NOMO-1 (cell line): Measurements from ENCODE around the gene NUP62CL.
"Not testable (repeated sequence)": the region's sequence is repeated elsewhere in the genome, so short reads cannot be mapped to it uniquely, and the experiment has no call there.

Experiments
- DNase-seq, 2 experiments: peaks; one replicate each; lab custom pipeline; 2025; ENCODE audit not compliant: unreplicated experiment in 2 of 2; lab: John Stamatoyannopoulos, UW

NUP62CL gene, protein sequence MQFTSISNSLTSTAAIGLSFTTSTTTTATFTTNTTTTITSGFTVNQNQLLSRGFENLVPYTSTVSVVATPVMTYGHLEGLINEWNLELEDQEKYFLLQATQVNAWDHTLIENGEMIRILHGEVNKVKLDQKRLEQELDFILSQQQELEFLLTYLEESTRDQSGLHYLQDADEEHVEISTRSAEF

DNA sequence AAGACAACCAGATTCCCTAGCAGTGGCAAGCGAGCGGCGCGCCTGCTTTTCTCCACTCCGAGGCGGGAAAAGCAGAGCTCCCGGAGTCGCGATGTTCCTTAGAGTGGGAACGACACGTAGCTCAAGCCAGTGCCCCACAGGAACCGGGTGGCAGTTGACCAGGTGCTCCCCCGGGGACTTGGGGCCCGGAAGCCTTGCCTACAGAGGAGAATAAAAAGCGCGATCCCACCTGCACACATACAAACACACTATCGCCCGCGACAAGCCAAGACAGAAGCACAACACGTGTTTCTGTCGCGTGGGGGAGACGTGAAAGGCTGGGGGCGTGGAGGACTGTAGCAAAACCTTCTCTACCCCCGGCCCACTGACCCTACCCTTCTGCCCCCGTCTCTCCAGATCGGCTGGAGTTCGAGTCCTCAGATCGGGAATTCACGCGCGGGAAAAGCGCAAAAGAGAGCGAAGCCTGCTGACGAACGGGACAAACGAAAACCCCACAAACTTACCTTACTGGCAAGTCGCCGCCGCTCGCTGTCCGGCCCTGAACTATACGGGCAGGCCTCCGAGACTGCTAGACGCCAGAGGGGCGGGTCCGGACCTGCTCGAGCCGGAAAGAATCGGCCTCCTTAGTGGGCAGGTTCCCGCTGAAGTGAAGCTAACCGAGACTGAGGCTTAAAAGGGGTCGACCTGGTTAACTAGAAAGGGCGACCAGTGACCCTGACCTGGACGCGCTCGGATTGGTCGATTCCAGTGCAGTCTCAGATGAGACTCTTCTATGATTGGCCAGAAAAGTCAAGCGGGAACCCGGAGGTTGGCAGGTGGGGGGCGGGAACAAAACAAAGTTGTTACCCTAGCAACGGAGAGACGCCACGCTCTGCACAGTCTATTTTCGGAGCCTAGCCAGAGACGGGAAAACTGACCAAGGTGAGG, at the start of gene NUP62CL, which contains the start of gene DNAAF6:
Gene NUP62CL, minus strand, starts transcription at position 664 of the 927 bp plus-strand sequence. CDS start 31,287 bp downstream, outside the sequence.
Gene DNAAF6, plus strand, starts transcription at position 842 of the 927 bp plus-strand sequence. CDS start 6,265 bp downstream, outside the sequence.
- DNase-seq, result peak; percentile 46 to 51

DNA sequence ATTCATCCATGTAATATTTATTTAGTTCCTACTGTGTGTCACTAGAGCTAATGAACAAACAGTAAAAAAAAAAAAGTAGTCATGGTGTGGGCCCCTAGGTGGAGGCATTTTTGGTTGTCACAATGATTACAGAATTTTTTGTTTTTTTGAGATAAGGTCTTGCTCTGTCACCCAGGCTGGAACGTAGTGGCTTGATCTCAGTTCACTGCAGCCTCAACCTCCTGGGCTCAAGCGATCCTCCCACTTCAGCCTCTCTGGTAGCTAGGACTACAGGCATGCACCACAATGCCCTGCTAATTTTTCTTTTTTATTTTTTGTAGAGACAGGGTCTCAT, 22.2 kb upstream of the NUP62CL start:
- no peak for DNase-seq

DNA sequence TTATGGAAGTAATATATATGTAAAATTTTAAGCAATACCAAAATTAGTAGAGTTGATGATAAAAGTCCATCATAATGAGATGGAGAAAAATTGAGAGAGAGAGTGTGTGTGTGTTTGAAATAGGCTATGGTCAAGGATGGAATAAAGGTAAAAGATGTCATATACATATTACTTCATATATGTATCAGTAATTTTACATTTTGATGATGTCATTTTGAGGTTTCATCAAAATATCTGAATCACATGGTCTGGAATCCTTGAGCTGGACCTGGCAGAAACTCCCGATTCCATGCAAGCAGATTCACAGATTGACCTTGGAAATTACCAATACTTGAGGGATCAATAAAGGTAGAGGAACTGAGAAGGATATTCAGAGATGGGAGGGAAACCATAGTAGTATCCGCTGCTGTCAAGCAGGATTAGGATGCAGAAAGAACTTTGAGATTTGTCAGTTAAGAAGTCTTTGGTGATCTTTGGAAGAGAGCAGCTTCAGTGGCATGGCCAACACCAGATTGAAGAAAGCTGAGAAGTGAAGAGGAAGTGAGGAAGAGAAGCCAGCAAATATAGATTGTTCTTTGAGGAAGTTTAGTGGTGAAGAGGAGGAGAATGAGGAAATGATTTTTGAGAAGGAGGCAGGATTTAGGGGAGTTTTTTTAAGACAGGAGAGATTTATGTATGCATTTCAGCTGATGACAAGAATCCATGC, 21.7 kb upstream of the NUP62CL start:
- peak; percentile 18 to 73 for DNase-seq

DNA sequence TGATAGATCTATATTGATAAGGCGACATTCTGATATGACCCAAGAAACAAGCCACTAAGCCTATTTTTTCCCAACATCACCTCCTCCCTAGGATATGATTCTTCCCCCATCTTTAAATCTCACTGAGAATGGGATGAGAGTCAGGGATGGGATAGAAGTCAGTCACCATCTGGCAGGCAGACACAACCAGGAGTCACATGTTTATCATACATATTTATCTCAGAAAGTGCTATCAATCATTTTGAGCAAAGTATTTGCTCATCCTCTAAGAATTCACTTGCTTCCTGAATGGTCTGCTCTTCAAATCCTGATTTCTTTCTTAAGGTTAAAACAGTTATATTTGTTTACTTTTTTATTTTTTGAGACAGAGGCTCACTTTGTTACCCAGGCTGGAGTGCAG, 20.5 kb upstream of the NUP62CL start:
- DNase-seq, result no peak

DNA sequence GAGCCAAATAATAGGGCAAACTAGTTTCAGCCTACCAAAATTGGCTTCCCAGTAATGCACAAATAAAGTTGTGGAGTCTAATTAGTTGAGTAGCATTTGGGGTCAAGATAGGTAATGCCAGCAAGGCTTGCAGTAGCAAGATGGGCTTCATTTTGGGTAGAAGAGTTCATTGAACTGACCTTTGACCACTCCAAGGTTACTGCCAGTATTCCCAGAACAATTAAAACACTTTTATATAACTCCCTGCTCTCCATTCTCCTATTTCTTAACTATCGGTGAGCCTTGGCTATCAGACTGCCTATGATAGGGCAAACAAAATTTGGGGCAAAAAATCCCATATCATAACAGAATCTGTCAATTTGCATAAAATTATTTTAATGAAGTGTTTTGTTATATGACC, 7.2 kb upstream of the NUP62CL start:
- DNase-seq, result no peak

DNA sequence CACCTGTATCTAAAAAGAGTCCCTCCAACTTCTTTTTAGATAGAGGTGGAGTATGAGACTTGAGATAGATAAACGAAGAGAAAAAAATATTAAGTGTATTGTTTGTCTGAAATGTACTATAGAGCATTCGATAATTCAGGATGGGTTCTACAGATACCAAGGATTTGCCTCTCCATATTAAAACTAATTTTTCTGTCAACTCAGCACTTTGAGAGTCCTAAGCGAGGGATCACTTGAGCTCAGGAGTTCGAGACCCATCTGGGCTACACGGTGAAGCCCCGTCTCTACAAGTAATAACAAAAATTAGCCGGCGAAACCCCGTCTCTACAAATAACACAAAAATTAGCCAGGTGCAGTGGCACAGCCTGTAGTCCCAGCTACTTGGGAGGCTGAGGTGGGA, 1.7 kb upstream of the NUP62CL start:
- DNase-seq, result no peak

DNA sequence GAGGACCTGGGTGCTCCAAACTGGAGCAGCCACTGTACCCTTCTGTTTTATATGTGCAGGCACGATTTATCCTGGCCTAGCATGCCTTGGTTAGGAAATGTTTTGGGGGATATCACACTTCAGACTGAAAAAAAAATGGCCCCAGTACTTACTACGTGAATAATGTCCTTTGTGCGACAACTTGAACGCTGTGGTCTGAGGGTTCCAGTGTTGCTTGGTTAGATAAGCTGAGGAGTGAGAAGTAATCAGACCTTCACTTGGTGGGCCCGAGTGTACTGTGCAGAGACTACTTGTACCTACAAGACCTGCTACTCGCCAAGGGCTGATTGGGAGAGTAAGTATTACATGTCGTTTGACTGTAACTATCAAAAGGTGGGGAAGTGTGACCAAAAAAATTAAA, 856 bp upstream of the NUP62CL start:
- no peak for DNase-seq

DNA sequence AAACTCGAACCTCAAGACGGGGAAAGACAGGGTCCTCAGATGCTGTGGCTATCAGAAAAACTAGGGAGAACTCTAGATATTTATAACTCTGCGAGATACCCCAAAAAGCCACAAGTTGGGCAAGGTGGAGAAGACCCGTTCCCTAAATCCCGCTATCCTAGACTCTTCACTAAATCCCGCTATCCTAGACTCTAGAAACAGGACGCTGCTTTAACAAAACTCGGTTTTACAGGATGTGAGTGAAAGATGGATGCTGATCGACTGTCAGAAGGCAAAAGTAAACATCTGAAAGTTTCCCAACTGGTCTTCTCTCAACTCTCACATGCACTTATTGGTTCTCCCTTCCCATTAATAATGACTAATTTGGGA, 448 bp upstream of the NUP62CL start:
- DNase-seq, result no peak

DNA sequence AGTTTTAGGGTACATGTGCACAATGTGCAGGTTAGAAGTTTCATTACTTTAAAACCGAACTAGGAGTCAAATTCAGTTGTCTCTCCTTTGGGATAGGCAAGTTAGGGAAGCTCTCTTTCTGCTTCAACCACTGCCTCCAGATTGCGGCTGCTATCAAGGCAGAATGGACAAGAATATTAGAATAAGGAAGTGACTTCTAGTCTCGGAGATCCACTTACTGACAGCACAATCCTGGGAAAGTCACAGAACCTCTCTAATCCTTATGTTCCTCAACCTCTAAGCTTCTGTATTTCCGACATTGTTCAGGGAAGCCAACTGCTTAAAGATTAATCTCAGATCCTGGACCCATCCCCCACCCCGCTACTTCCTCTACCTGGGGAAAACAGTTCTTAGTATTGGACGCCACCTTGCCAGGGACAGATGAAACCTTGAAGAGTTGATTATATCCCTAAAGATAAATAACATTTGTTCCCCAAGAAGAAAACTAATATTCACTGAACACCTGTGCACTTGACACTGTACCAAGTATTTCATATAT, 2.1 kb downstream of the NUP62CL start:
- DNase-seq, result no peak

DNA sequence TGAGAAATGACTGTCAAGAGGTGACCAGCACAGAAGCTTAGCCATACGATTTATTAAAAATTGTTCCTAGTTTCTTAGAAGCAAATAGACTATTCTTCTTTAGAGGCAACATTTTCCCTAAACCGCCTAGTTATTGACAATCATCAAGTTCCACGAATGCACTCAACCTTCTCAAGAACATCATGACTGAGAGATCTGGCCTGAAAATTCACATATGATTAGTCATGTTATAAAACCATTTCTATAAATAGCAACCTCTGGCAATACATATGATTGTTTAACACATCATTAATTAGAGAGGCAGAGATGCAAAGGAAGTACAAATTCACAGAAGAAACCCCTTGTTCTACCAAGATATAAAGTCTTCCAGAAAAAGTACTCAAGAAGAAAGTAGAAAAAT, 6.7 kb downstream of the NUP62CL start:
- no peak for DNase-seq

DNA sequence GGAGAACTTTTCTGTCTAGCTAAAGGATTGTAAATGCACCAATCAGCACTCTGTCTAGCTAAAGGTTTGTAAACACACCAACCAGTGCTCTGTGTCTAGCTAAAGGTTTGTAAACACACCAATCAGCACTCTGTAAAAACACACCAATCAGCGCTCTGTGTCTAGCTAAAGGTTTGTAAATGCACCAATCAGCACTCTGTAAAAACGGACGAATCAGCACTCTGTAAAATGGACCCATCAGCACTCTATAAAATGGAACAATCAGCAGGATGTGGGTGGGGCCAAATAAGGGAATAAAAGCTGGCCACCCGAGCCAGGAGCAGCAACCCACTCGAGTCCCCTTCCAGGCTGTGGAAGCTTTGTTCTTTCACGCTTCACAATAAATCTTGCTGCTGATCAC, 8.2 kb downstream of the NUP62CL start:
- DNase-seq, result not testable (repeated sequence)

DNA sequence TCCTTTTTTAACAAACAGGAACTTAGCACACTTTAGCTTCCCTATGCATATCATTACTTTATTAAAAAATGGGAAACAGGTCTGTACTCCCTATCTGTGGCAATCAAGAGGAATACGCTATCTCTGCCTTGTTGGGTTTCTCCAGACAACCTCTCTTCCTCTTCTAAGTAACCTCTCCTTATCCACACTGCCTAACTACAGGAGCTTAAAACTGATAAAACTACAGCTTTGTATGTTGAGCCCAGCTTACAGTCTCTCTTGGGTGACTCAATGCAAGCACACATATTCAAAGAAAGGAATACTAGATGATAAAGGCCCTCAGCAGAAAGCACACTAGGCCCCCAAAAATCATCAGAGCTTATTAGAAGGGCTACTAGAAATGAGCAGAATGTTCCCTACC, 8.9 kb downstream of the NUP62CL start:
- DNase-seq, result no peak

DNA sequence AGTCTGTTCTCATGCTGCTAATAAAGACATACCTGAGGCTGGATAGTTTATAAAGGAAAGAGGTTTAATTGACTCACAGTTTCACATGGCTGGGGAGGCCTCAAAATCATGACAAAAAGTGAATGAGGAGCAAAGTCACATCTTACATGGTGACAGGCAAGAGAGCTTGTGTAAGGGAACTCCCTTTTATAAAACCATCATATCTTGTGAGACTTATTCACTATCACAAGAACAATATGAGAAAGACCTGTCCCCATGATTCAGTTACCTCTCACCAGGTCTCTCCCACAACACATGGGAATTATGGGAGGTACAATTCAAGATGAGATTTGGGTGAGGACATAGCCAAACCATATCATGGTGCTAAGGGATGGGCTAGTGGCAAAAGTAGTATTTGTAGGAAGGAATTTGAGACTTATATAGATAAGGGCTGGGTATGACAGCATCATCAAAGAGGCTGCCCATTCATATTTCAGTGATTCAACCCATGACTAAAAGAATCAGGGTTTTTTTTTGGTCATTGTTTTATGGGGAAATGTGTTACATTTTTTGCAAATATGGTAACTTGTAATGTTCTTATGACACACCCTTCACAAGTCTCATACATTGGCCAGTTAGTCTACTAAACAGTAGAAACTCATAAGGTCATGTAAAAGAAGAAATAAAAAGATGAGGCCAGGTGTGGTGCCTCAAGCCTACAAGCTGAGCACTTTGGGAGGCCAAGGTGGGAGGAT, 34.7 kb downstream of the NUP62CL start:
- no peak for DNase-seq

DNA sequence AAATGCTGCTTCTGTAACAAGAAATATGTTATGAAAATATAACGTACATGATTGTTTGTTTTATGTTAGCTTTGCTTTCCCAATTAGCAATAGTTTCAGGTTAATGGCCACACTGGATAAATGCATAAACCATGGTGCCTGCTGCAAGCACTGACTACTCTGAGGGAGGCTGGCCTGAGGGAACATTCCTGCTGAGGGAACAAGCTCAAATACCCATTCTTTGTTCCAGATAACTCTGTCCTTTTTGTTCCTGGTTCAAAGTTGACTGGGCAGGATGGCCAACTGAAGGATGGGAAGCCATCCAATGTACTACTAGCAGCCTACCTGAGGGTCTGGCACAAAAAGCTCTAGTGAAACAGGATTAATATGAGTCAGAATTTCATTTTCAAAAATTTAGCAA, 37.5 kb downstream of the NUP62CL start:
- no peak for DNase-seq

DNA sequence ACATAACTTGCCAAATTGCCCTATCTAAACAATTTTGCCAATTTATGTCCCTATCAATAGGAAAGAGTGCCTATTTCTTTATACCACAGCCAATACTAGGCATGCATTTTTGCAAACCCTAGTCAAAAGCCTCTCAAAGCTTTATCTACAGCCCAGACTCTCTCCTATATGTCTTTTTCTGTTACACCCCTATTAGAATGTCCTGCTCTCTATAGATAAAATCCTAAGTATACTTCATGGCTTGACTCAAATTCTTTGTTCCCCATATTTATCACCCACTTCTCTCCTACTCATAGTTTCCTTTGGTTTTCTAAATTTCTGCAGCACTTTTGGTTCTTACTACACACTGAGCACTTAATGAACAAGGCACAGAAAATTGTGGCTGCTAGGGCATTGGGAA, 38.0 kb downstream of the NUP62CL start:
- DNase-seq, result no peak

DNA sequence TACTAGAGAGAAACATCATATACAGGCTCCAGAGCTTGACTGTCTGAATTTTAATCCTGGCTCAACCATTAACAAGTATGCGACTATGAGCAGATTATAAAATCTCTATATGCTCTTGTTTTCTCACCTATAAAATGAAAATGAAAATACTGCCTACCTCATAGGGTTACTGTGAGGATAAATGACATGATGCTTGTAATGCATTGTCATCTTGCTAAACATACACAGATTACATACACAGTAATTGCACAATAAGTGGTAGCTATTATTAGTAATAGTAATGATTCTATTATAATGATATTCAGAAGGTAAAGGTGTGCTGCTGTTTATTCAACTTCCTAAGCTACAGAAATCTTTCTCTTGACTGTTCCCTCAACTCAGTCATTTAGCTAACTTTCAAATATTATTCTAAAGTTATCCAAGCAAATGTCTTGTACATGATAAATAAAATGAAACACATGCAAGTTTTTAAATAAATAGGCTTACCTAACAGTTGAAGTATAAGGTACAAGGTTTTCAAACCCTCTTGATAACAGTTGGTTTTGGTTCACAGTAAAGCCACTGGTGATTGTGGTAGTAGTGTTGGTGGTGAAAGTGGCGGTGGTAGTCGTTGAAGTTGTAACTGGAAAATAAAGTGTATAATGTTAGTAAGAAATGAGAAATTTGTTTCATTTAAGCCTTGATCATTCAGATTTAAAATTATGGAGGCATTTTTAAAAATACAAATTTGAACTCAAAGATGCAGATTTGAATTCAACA, 38.9 kb downstream of the NUP62CL start:
- DNase-seq, result no peak

DNA sequence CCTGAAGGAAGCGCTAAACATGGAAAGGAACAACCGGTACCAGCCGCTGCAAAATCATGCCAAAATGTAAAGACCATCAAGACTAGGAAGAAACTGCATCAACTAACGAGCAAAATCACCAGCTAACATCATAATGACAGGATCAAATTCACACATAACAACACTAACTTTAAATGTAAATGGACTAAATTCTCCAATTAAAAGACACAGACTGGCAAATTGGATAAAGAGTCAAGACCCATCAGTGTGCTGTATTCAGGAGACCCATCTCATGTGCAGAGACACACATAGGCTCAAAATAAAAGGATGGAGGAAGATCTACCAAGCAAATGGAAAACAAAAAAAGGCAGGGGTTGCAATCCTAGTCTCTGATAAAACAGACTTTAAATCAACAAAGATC, 48.6 kb downstream of the NUP62CL start:
- not testable (repeated sequence) for DNase-seq

DNA sequence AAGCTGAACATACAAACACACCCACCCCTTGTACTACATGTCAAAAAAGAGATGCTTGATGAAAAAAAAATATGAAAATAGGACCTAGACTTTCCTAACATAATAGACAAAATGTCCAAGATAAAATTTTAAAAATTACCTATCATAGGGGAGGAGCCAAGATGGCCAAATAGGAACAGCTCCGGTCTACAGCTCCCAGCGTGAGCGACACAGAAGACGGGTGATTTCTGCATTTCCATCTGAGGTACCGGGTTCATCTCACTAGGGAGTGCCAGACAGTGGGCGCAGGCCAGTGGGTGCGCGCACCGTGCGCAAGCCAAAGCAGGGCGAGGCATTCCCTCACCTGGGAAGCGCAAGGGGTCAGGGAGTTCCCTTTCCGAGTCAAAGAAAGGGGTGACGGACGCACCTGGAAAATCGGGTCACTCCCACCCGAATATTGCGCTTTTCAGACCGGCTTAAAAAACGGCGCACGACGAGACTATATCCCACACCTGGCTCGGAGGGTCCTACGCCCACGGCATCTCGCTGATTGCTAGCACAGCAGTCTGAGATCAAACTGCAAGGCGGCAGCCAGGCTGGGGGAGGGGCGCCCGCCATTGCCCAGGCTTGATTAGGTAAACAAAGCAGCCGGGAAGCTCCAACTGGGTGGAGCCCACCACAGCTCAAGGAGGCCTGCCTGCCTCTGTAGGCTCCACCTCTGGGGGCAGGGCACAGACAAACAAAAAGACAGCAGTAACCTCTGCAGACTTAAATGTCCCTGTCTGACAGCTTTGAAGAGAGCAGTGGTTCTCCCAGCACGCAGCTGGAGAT, 50.4 kb downstream of the NUP62CL start:
- not testable (repeated sequence) for DNase-seq
